CD8-positive, alpha-beta memory T cell (primary cell): ENCODE data around the gene TCF12. TPM values are rescaled to one million over a fixed set of nuclear protein-coding genes. Genes with fewer than 3 reads are reported as not detected.

Experiments
- CTCF ChIA-PET: fragments of 350-600 bp; sonication (Branson Sonifier 250); formaldehyde crosslinking; loops from one replicate; lab custom pipeline; 2021; ENCODE audit warnings: antibody characterized with exemption; lab: Charles Lee
- POLR2A ChIA-PET: fragments of 350-600 bp; sonication (Branson Sonifier 250); formaldehyde crosslinking; loops from one replicate; lab custom pipeline; 2021; ENCODE audit warnings: antibody characterized with exemption; lab: Charles Lee
- DNase-seq, 5 donors: peaks; one replicate each; pipeline versions ENCODE4 v3.0.0 to v3.0.0-alpha.2; 2020 to 2022; ENCODE audit warnings: mixed read lengths in 1 of 5
- H3K27ac ChIP-seq: one replicate; pipeline ENCODE4 v1.7.0; 2013; ENCODE audit warnings: low read depth, mild to moderate bottlenecking, low read length, moderate library complexity
- H3K27me3 ChIP-seq: 2 replicates; pipeline ENCODE4 v1.7.0; 2013; ENCODE audit warnings: low read length, mild to moderate bottlenecking; ENCODE audit not compliant: insufficient read depth, poor library complexity, severe bottlenecking
- H3K36me3 ChIP-seq: 2 replicates; pipeline ENCODE4 v1.7.0; 2013; ENCODE audit warnings: mild to moderate bottlenecking, low read length, moderate library complexity; ENCODE audit not compliant: insufficient read depth
- H3K4me1 ChIP-seq: 2 replicates; pipeline ENCODE4 v1.7.0; 2013; ENCODE audit warnings: mild to moderate bottlenecking, low read length, moderate library complexity; ENCODE audit not compliant: insufficient read depth
- H3K4me3 ChIP-seq: 2 replicates; pipeline ENCODE4 v1.7.0; 2013; ENCODE audit warnings: mild to moderate bottlenecking, low read length
- H3K9me3 ChIP-seq: 2 replicates; pipeline ENCODE4 v1.7.0; 2013; ENCODE audit warnings: mild to moderate bottlenecking, low read length
- H3K27ac Mint-ChIP-seq, 8 donors: one replicate each; pipeline ENCODE4 v1.8.0; 2020 to 2021; ENCODE audit warnings: mixed read lengths in 8 of 8, mild to moderate bottlenecking in 6 of 8, inconsistent platforms in 3 of 8, moderate library complexity in 3 of 8
- H3K27me3 Mint-ChIP-seq, 2 donors: one replicate each; pipeline ENCODE4 v1.8.0; 2020 to 2021; ENCODE audit warnings: mixed read lengths in 2 of 2, mild to moderate bottlenecking in 1 of 2, moderate library complexity in 1 of 2
- H3K36me3 Mint-ChIP-seq, 3 donors: one replicate each; pipeline ENCODE4 v1.8.0; 2020 to 2021; ENCODE audit warnings: mixed read lengths in 3 of 3, inconsistent platforms in 1 of 3, mild to moderate bottlenecking in 1 of 3
- H3K4me1 Mint-ChIP-seq, 3 donors: one replicate each; pipeline ENCODE4 v1.8.0; 2020 to 2021; ENCODE audit warnings: mixed read lengths in 3 of 3, inconsistent platforms in 1 of 3, mild to moderate bottlenecking in 1 of 3
- H3K4me3 Mint-ChIP-seq, 7 donors: one replicate each; pipeline ENCODE4 v1.8.0; 2020 to 2021; ENCODE audit warnings: mixed read lengths in 7 of 7, mild to moderate bottlenecking in 6 of 7, moderate library complexity in 4 of 7, inconsistent platforms in 2 of 7
- H3K9me3 Mint-ChIP-seq, 5 donors: one replicate each; pipeline ENCODE4 v1.8.0; 2020 to 2022; ENCODE audit warnings: mixed read lengths in 5 of 5, mild to moderate bottlenecking in 3 of 5, moderate library complexity in 2 of 5, inconsistent platforms in 1 of 5
- polyA plus RNA-seq: library from polyadenylated mRNA; unstranded; fragments of 300-500 nt; fragmentation: Illumina TruSeq; gene quantifications from one replicate; pipeline ENCODE4 v1.2.3, GENCODE V29; 2021
- total RNA-seq, 2 experiments: library from RNA; stranded (reverse); gene quantifications; one replicate each; pipeline ENCODE4 v1.2.3, GENCODE V29; 2021

TCF12 gene
- total and polyA plus RNA-seq, 3 experiments from 2014 or later, result 54.3 to 79.2 (median 69.9) TPM

GRCh38 chr15:56960116-56960515, 41.7 kb downstream of the TCF12 start:
- ChIA-PET CTCF (no interaction called here), POLR2A (no interaction called here)
- Mint-ChIP-seq H3K36me3 (peaks cover 5 to 30% (median 11%) of the 10 kb centered on the region in 3 donors), H3K27ac (no peak overlapping the region), H3K9me3 (peaks cover 10 to 24% (median 22%) of the 10 kb centered on the region in 5 donors), H3K27me3 (peaks cover 0 to 1% of the 10 kb centered on the region in 2 donors), H3K4me3 (no peak overlapping the region), H3K4me1 (peaks cover 49 to 66% (median 60%) of the 10 kb centered on the region in 3 donors)
- no peak for DNase-seq
- no peak overlapping the region for H3K4me3 ChIP-seq
- no peaks in the 10 kb centered on the region for H3K9me3 ChIP-seq
- no peaks in the 10 kb centered on the region for H3K27me3 ChIP-seq
- H3K27ac ChIP-seq, result no peak overlapping the region
- H3K36me3 ChIP-seq, result no peaks in the 10 kb centered on the region
- peaks cover 43% of the 10 kb centered on the region for H3K4me1 ChIP-seq

- H3K4me3 ChIP-seq, result no peak overlapping the region
- ChIA-PET POLR2A (no interaction called here), CTCF (no interaction called here)
- H3K9me3 Mint-ChIP-seq, result peaks cover 0 to 1% (median 0%) of the 10 kb centered on the region in 5 donors
- peak overlapping the region in 3 of 7 donors; percentile 4 to 10 (median 10) for H3K4me3 Mint-ChIP-seq
- no peaks in the 10 kb centered on the region for H3K9me3 ChIP-seq
- no peak overlapping the region for H3K27ac ChIP-seq
- peaks cover 40% of the 10 kb centered on the region for H3K4me1 ChIP-seq
- H3K36me3 Mint-ChIP-seq, result peaks cover 0 to 2% (median under 1%) of the 10 kb centered on the region in 3 donors
- peaks cover 50 to 77% (median 61%) of the 10 kb centered on the region in 3 donors for H3K4me1 Mint-ChIP-seq
- peaks cover 0 to 1% of the 10 kb centered on the region in 2 donors for H3K27me3 Mint-ChIP-seq
- no peaks in the 10 kb centered on the region for H3K27me3 ChIP-seq
- H3K36me3 ChIP-seq, result no peaks in the 10 kb centered on the region
- H3K27ac Mint-ChIP-seq, result peak overlapping the region in 1 of 8 donors; percentile 4
- no peak for DNase-seq
Observed at GRCh38 chr15:56963126-56963525, 44.7 kb downstream of the TCF12 start.

- peak in 1 of 5 donors; percentile 55 for DNase-seq
- H3K4me1 ChIP-seq, result peaks cover 34% of the 10 kb centered on the region
- Mint-ChIP-seq H3K4me3 (peak overlapping the region in 2 of 7 donors; percentile 4 to 23), H3K9me3 (no peaks in the 10 kb centered on the region), H3K36me3 (no peaks in the 10 kb centered on the region), H3K27me3 (peaks cover 0 to 1% of the 10 kb centered on the region in 2 donors), H3K27ac (peak overlapping the region in 5 of 8 donors; percentile 43 to 72 (median 48)), H3K4me1 (peaks cover 52 to 77% (median 61%) of the 10 kb centered on the region in 3 donors)
- CTCF ChIA-PET, result no interaction called here
- H3K27me3 ChIP-seq, result no peaks in the 10 kb centered on the region
- H3K4me3 ChIP-seq, result no peak overlapping the region
- no peaks in the 10 kb centered on the region for H3K36me3 ChIP-seq
- POLR2A ChIA-PET, result no interaction called here
- H3K9me3 ChIP-seq, result no peaks in the 10 kb centered on the region
- H3K27ac ChIP-seq, result no peak overlapping the region
Observed at GRCh38 chr15:56963710-56964109, 45.3 kb downstream of the TCF12 start.

GRCh38 chr15:56964182-56964581, 45.7 kb downstream of the TCF12 start:
- H3K4me3 Mint-ChIP-seq, result peak overlapping the region in 2 of 7 donors; percentile 2 to 16
- Histone ChIP-seq H3K27me3 (no peaks in the 10 kb centered on the region), H3K27ac (no peak overlapping the region), H3K4me1 (peaks cover 30% of the 10 kb centered on the region), H3K36me3 (no peaks in the 10 kb centered on the region), H3K4me3 (no peak overlapping the region), H3K9me3 (no peaks in the 10 kb centered on the region)
- ChIA-PET POLR2A (no interaction called here), CTCF (no interaction called here)
- peak overlapping the region in 2 of 8 donors; percentile 10 to 36 for H3K27ac Mint-ChIP-seq
- H3K36me3 Mint-ChIP-seq, result peaks cover 0 to 1% (median 0%) of the 10 kb centered on the region in 3 donors
- H3K27me3 Mint-ChIP-seq, result peaks cover 0 to 1% of the 10 kb centered on the region in 2 donors
- H3K4me1 Mint-ChIP-seq, result peaks cover 52 to 77% (median 61%) of the 10 kb centered on the region in 3 donors
- no peak for DNase-seq
- H3K9me3 Mint-ChIP-seq, result no peaks in the 10 kb centered on the region

GRCh38 chr15:56965231-56966013, 47.0 kb downstream of the TCF12 start:
- peaks cover 26% of the 10 kb centered on the region for H3K4me1 ChIP-seq
- H3K9me3 Mint-ChIP-seq, result no peaks in the 10 kb centered on the region
- H3K4me3 ChIP-seq, result no peak overlapping the region
- no peak overlapping the region for H3K27ac ChIP-seq
- H3K9me3 ChIP-seq, result no peaks in the 10 kb centered on the region
- H3K36me3 Mint-ChIP-seq, result peaks cover 0 to 4% (median 0%) of the 10 kb centered on the region in 3 donors
- DNase-seq, result no peak
- peaks cover 0 to 1% of the 10 kb centered on the region in 2 donors for H3K27me3 Mint-ChIP-seq
- ChIA-PET CTCF (no interaction called here), POLR2A (no interaction called here)
- peaks cover 54 to 78% (median 67%) of the 10 kb centered on the region in 3 donors for H3K4me1 Mint-ChIP-seq
- H3K36me3 ChIP-seq, result no peaks in the 10 kb centered on the region
- H3K27me3 ChIP-seq, result no peaks in the 10 kb centered on the region
- H3K4me3 Mint-ChIP-seq, result no peak overlapping the region
- peak overlapping the region in 1 of 8 donors; percentile 21 for H3K27ac Mint-ChIP-seq

GRCh38 chr15:56967336-56967735, 48.9 kb downstream of the TCF12 start:
- H3K27ac ChIP-seq, result no peak overlapping the region
- no peaks in the 10 kb centered on the region for H3K9me3 ChIP-seq
- Mint-ChIP-seq H3K9me3 (no peaks in the 10 kb centered on the region), H3K27ac (no peak overlapping the region), H3K4me3 (no peak overlapping the region), H3K36me3 (peaks cover 0 to 4% (median 0%) of the 10 kb centered on the region in 3 donors), H3K4me1 (peaks cover 56 to 83% (median 73%) of the 10 kb centered on the region in 3 donors), H3K27me3 (peaks cover 0 to 1% of the 10 kb centered on the region in 2 donors)
- no peak overlapping the region for H3K4me3 ChIP-seq
- H3K36me3 ChIP-seq, result no peaks in the 10 kb centered on the region
- ChIA-PET CTCF (no interaction called here), POLR2A (no interaction called here)
- H3K27me3 ChIP-seq, result no peaks in the 10 kb centered on the region
- H3K4me1 ChIP-seq, result peaks cover 32% of the 10 kb centered on the region
- DNase-seq, result no peak

GRCh38 chr15:56968256-56968655, 49.8 kb downstream of the TCF12 start:
- Histone ChIP-seq H3K27me3 (no peaks in the 10 kb centered on the region), H3K9me3 (no peaks in the 10 kb centered on the region), H3K27ac (no peak overlapping the region), H3K36me3 (no peaks in the 10 kb centered on the region), H3K4me3 (no peak overlapping the region), H3K4me1 (peaks cover 29% of the 10 kb centered on the region)
- Mint-ChIP-seq H3K36me3 (peaks cover 0 to 4% (median 0%) of the 10 kb centered on the region in 3 donors), H3K27ac (peak overlapping the region in 1 of 8 donors; percentile 31), H3K4me1 (peaks cover 51 to 83% (median 73%) of the 10 kb centered on the region in 3 donors), H3K4me3 (no peak overlapping the region), H3K27me3 (peaks cover 0 to under 1% of the 10 kb centered on the region in 2 donors), H3K9me3 (no peaks in the 10 kb centered on the region)
- ChIA-PET POLR2A (no interaction called here), CTCF (no interaction called here)
- no peak for DNase-seq

GRCh38 chr15:56968821-56969220, 50.4 kb downstream of the TCF12 start:
- Histone ChIP-seq H3K27me3 (no peaks in the 10 kb centered on the region), H3K27ac (no peak overlapping the region), H3K4me1 (peaks cover 25% of the 10 kb centered on the region), H3K4me3 (no peak overlapping the region), H3K36me3 (no peaks in the 10 kb centered on the region), H3K9me3 (no peaks in the 10 kb centered on the region)
- POLR2A ChIA-PET, result interaction anchor here (0.6 kb wide), 1 partner anchor 21 kb away, joined by 4 read pairs; no protein-coding TSS in a partner anchor
- Mint-ChIP-seq H3K4me1 (peaks cover 51 to 83% (median 73%) of the 10 kb centered on the region in 3 donors), H3K27me3 (no peaks in the 10 kb centered on the region), H3K9me3 (no peaks in the 10 kb centered on the region), H3K36me3 (peaks cover 0 to 4% (median 0%) of the 10 kb centered on the region in 3 donors), H3K27ac (no peak overlapping the region), H3K4me3 (no peak overlapping the region)
- CTCF ChIA-PET, result no interaction called here
- DNase-seq, result no peak
